HUES48 (cell line): Measurements from ENCODE around the gene HTR4.

Source experiments
- H3K27ac ChIP-seq: one replicate; pipeline ENCODE4 v1.7.0; 2013; ENCODE audit warnings: low read depth, low read length, inconsistent platforms
- H3K27me3 ChIP-seq: 2 replicates; pipeline ENCODE4 v1.6.1; 2013; ENCODE audit warnings: mild to moderate bottlenecking, low read length; ENCODE audit not compliant: control insufficient read depth, insufficient read depth
- H3K36me3 ChIP-seq: 2 replicates; pipeline ENCODE4 v1.6.1; 2013; ENCODE audit warnings: low read length; ENCODE audit not compliant: control insufficient read depth, insufficient read depth
- H3K4me1 ChIP-seq: 2 replicates; pipeline ENCODE4 v1.6.1; 2013; ENCODE audit warnings: mild to moderate bottlenecking, low read length; ENCODE audit not compliant: control insufficient read depth, insufficient read depth
- H3K4me3 ChIP-seq: 2 replicates; pipeline ENCODE4 v1.5.1; 2013; ENCODE audit warnings: mild to moderate bottlenecking, low read depth, low read length
- H3K9ac ChIP-seq: 2 replicates; pipeline ENCODE4 v1.6.1; 2013; ENCODE audit warnings: mild to moderate bottlenecking, low read depth, low read length, moderate library complexity
- H3K9me3 ChIP-seq: 2 replicates; pipeline ENCODE4 v1.6.1; 2013; ENCODE audit warnings: low read length; ENCODE audit not compliant: control insufficient read depth, insufficient read depth

HTR4 gene, protein sequence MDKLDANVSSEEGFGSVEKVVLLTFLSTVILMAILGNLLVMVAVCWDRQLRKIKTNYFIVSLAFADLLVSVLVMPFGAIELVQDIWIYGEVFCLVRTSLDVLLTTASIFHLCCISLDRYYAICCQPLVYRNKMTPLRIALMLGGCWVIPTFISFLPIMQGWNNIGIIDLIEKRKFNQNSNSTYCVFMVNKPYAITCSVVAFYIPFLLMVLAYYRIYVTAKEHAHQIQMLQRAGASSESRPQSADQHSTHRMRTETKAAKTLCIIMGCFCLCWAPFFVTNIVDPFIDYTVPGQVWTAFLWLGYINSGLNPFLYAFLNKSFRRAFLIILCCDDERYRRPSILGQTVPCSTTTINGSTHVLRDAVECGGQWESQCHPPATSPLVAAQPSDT

DNA sequence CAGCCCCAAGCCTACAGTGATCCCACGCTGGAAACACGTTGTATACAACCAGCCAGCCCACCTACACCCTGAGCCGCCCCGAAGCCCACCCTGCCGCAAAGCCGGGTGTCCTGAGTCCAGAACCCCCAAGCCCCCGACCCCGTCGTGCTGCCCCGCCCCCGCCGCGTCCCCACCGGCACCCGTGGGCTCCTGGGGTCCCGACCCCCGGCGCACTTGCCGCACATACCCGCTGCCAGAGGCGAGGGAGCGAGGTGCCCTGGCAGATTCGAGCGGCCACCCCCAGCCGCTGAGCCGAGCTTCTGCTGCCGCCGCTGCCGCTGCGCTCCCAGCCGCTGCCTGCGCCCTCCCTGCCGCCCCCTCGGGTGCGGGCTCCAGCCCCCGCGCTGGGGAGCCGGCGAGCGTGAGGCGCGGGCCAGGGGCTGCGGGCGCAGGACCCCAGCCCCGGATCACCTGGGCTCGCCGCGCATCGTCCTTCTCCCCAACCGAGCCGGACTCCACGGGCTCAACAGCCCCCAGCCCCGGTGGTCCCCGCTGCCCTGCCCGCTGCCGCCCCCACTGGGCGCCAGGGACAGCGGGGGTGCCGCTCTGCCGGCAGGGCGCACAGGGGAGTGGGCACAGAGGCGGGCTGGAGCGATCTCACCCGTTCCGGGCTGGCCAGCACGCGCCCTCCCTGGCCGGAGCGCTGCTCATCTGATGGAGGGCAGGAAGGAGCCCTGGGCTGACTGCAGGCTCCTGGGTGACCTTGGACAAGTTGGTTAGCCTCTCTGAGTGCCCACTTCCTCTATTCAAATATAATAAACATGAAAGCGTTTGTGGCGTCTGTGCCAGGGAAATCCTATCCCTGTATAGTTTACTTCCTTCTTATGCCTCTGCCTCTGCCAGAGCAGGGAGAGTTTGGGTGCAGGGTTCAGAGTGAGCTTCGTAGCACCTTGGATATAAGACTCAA, at the start of gene HTR4:
TSS of gene HTR4 (minus strand) at position 692 of the 946 bp plus-strand sequence. CDS start 17,513 bp downstream, outside the sequence.
- Histone ChIP-seq H3K9me3 (no peaks in the 10 kb centered on the region), H3K9ac (no peak within 1 kb of the TSS), H3K4me1 (no peaks in the 10 kb centered on the region), H3K4me3 (peak within 1 kb of the TSS; percentile 71), H3K36me3 (no peaks in the 10 kb centered on the region), H3K27me3 (peaks cover 44% of the 10 kb centered on the region), H3K27ac (no peak within 1 kb of the TSS)

GRCh38 chr5:148702019-148702596, 47.8 kb upstream of the HTR4 start:
- Histone ChIP-seq H3K36me3 (no peaks in the 10 kb centered on the region), H3K9me3 (no peaks in the 10 kb centered on the region), H3K27me3 (no peaks in the 10 kb centered on the region), H3K4me1 (no peaks in the 10 kb centered on the region), H3K27ac (no peak overlapping the region), H3K4me3 (no peak overlapping the region), H3K9ac (no peak overlapping the region)

- Histone ChIP-seq H3K9me3 (no peaks in the 10 kb centered on the region), H3K4me3 (no peak overlapping the region), H3K36me3 (no peaks in the 10 kb centered on the region), H3K27ac (no peak overlapping the region), H3K4me1 (peaks cover 3% of the 10 kb centered on the region; the same call in 1 of the 2 replicates), H3K9ac (no peak overlapping the region), H3K27me3 (no peaks in the 10 kb centered on the region)
Observed at GRCh38 chr5:148699028-148699427, 44.7 kb upstream of the HTR4 start.

GRCh38 chr5:148697809-148698196, 43.5 kb upstream of the HTR4 start:
- Histone ChIP-seq H3K4me3 (no peak overlapping the region), H3K27me3 (no peaks in the 10 kb centered on the region), H3K4me1 (peaks cover 3% of the 10 kb centered on the region; the same call in 1 of the 2 replicates), H3K9ac (no peak overlapping the region), H3K27ac (no peak overlapping the region), H3K36me3 (no peaks in the 10 kb centered on the region), H3K9me3 (no peaks in the 10 kb centered on the region)

DNA sequence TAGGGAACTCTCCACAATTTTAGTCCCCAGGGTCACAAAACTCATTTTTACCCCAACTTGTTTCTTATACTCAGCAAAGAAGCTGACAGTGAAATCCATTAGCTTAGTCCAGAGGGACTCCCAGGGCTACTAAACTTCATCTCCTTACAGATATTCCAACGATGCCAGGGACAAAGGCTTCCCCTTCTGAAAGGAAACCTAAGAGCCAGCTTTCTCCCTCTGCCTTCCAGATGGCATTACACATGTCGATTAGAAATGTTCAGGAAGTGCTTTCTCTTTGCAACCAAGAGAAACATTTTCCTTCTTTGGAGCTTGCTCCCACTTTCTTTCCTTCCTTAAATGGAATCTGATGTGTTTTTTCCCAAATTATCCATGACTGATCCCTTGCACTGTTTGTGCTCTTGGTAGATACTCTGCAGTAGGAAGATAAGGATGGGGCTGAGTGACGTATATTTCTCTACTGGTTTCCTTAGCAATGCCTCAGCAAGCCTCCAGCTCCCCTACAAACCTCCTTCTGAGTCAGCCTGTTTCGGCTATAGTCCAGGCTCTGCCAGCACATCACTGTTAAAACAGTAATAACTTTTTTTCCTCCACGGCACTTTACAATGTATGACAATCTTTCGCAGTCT, 43.0 kb upstream of the HTR4 start:
- H3K9ac ChIP-seq, result no peak overlapping the region
- H3K27me3 ChIP-seq, result no peaks in the 10 kb centered on the region
- H3K9me3 ChIP-seq, result no peaks in the 10 kb centered on the region
- H3K4me1 ChIP-seq, result peaks cover 3% of the 10 kb centered on the region; the same call in 1 of the 2 replicates
- no peak overlapping the region for H3K27ac ChIP-seq
- no peak overlapping the region for H3K4me3 ChIP-seq
- H3K36me3 ChIP-seq, result no peaks in the 10 kb centered on the region

DNA sequence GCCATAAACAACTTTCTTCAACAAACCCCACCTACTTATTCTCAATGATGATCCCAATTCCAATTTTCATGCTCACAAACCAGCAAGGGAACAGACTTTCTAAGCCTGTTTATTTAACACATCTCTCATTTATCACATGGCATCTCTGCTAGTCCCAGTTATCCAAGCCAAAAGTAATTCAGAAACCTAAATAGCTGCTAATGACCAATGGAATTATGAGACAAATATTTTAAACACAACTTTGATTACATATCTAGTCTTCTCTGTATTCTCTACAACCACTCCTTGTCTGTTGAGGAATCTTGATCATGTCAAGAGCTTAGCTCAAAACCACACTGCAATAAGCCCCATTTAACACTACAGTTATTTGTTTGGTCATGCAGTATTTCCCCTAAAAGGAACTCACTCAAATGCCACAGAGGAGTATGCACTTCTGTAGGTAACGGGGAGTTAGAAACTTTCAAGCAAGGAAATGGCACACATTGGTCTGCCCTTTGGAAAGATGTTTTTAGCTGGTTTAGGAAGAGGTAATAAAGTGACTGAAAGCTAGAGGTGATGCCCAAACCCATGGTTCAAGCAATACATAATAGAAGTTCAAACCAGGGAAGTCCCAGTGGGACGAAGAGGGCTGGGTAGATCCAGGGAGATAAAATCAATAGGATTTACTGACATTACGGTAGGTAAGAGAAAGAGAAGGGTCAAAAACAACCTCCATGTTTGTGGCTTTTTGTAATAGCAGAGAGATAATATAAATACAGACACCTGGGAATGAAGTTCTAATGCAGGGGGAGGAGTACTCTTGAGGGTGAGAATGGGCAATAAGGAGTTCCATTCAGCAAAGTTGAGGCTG, 42.1 kb upstream of the HTR4 start:
- Histone ChIP-seq H3K9ac (no peak overlapping the region), H3K27me3 (no peaks in the 10 kb centered on the region), H3K36me3 (no peaks in the 10 kb centered on the region), H3K4me1 (peaks cover 3% of the 10 kb centered on the region; the same call in 1 of the 2 replicates), H3K27ac (no peak overlapping the region), H3K9me3 (no peaks in the 10 kb centered on the region), H3K4me3 (no peak overlapping the region)

DNA sequence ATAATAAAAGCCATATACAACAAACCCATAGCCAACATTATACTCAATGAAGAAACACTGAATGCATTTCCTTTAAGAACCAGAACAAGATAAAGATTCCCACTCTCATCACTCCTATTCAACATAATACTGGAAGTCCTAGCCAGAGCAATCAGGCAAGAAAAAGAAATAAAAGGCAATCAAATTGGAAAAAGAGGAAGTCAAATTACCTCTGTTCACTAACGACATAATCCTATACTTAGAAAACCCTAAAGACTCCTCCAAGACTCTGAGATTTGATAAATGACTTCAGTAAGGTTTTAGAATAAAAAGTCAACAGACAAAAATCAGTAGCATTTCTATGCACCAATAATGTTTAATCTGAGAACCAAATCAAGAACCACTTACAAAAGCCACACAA, 36.6 kb upstream of the HTR4 start:
- no peak overlapping the region for H3K4me3 ChIP-seq
- H3K36me3 ChIP-seq, result no peaks in the 10 kb centered on the region
- no peak overlapping the region for H3K27ac ChIP-seq
- no peak overlapping the region for H3K9ac ChIP-seq
- H3K27me3 ChIP-seq, result no peaks in the 10 kb centered on the region
- no peaks in the 10 kb centered on the region for H3K4me1 ChIP-seq
- H3K9me3 ChIP-seq, result no peaks in the 10 kb centered on the region

- H3K27ac ChIP-seq, result no peak overlapping the region
- no peak overlapping the region for H3K9ac ChIP-seq
- H3K4me3 ChIP-seq, result no peak overlapping the region
- H3K9me3 ChIP-seq, result no peaks in the 10 kb centered on the region
- H3K4me1 ChIP-seq, result no peaks in the 10 kb centered on the region
- no peaks in the 10 kb centered on the region for H3K27me3 ChIP-seq
- H3K36me3 ChIP-seq, result no peaks in the 10 kb centered on the region
Observed at GRCh38 chr5:148688787-148689186, 34.5 kb upstream of the HTR4 start.

DNA sequence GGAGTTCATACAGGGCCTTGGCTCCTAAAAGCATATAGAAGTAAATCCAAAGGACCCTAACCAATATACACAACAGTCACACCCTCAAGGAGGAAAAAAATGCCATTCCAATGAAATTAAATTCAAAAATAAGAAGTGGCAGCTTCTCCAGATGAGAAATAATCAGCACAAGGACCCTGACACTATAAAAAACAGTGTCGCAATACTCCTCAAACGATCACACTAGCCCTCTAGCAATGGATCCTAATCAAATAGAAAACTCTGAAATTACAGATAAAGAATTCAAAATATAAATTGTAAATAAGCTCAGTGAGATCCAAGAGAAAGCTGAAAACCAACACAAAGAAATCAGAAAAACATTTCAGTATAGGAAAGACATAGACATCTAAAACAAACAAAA, 33.5 kb upstream of the HTR4 start:
- H3K9ac ChIP-seq, result no peak overlapping the region
- no peak overlapping the region for H3K4me3 ChIP-seq
- no peak overlapping the region for H3K27ac ChIP-seq
- H3K4me1 ChIP-seq, result no peaks in the 10 kb centered on the region
- H3K9me3 ChIP-seq, result no peaks in the 10 kb centered on the region
- no peaks in the 10 kb centered on the region for H3K36me3 ChIP-seq
- no peaks in the 10 kb centered on the region for H3K27me3 ChIP-seq

DNA sequence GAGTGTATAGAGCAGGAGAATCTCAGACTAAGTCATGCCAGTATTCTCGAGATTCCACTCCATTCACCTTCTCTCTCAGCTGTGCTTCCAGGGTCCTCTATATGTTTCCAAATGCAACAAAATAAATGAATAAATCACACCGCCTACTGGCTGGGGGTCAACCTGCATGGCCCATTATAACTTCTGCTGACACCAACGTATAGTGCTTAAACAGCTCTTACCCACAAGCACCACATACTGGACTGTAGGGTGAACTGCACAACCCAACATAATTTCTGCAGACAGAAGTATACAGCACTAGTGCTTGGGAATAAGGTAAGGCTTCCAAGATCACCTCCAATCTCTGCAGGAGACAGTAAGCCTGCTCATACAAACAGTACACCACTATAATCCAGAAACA, 33.1 kb upstream of the HTR4 start:
- Histone ChIP-seq H3K27me3 (no peaks in the 10 kb centered on the region), H3K4me3 (no peak overlapping the region), H3K9ac (no peak overlapping the region), H3K4me1 (no peaks in the 10 kb centered on the region), H3K36me3 (no peaks in the 10 kb centered on the region), H3K27ac (no peak overlapping the region), H3K9me3 (no peaks in the 10 kb centered on the region)
